Ecto neural progenitor cell (in vitro differentiated cells): ENCODE results near the gene TCEAL4.

Experiments
- DNase-seq: peaks from one replicate; pipeline ENCODE4 v3.0.0-alpha.2; 2018; ENCODE audit warnings: low spot score

TCEAL4 gene

GRCh38 chrX:103585411-103586313, at the start of gene TCEAL4:
TCEAL4 (plus strand) TSS chrX:103585515; CDS start chrX:103586676, 1,161 bp downstream.
- peak; percentile 78 for DNase-seq

- no peak for DNase-seq
These were observed 49.2 kb upstream of the TCEAL4 start for GRCh38 chrX:103536071-103536470.

DNA sequence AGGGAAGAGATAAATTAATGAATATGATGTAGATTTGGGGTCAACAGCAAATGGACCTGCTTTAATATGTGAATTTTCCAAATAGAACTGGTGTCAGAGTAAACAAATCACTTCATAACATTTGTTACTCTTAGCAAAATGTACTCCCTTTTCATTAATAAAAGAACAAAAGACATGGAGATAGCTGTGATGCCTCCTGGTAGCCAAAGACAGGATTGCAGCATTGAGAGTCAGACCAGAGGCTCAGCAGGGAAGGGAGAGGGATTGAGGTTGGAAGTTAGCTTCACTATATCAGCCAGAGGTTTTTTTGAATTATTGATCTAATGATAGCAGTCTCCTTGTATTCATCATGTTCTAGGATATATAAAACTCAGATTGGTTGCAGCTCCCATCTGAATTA, 48.6 kb upstream of the TCEAL4 start:
- DNase-seq = no peak

DNA sequence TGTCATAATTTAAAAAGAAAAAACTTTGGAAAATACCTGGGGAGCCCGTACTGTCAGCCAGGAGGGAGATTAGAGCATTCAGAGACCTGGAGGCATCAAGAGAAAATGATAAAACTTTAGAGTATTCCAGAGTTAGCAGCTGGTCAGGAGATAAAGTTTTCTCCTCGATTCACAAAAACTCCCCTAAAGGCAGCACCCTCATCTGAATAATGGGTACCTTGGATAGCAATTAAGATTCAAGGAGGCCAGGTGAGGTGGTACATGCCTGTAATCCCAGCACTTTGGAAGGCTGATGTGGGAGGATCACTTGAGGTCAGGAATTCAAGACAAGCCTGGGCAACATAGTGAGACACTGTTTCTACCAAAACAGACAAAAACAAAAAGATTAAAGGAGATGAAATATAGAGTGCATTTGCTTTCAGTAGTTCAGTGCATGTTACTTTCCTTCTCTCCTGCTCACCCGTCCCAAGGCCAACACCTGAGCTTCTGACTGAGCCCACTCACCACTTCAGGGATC, 47.4 kb upstream of the TCEAL4 start:
- DNase-seq = no peak

DNA sequence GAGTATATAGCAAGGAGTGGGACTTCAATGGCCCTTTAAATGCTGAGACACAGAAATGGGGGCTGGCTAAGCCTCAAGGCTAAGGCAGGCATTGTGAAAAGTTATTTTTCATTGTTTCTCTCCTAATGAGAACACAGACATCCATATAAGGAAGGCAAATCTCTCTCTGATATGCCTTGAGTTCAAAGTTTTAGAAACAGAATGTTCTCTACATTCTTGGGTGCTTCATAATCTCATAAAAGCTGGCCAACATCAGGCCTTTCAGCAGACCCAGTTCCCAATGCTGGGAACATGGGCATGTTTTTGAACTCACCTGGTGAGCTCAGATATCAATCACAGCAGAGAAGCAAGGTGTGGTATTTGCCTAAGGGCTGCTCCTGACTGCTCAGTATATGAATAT, 46.6 kb upstream of the TCEAL4 start:
- DNase-seq = no peak

DNA sequence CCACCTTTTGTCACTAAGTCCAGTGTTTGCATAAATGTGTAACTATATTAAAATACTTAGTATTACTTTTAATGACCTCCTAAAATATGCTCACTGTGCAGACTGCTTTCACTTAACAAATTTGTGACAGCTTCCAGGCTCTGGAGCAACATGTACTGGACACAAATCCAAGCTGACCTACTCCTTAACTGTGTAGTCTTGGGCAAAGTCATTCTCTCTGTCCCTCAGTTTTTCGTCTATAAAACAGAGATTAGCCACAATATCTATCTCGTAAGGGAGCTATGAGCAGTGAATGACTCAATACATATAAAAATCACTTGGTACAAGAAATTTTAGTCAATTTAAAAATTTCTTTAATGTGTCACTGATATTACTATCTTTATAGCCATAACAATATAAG, 45.6 kb upstream of the TCEAL4 start:
- no peak for DNase-seq

DNA sequence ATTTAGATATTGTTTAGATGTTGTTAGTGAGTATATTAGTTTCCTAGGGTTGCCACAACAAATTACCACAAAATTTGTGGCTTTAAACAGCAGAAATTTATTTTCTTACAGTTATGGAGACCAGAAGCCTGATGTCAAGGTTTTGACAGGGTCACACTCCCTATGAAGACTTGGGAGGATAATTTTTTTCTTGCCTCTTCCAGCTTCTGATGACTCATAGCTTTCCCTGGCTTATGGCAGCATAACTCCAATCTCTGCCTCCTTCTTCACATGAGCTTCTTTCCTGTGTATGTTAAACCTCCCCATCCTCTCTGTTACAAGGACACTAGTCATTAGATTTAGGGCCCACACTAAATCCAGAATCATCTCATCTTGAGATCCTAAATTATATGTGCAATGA, 45.2 kb upstream of the TCEAL4 start:
- no peak for DNase-seq

DNA sequence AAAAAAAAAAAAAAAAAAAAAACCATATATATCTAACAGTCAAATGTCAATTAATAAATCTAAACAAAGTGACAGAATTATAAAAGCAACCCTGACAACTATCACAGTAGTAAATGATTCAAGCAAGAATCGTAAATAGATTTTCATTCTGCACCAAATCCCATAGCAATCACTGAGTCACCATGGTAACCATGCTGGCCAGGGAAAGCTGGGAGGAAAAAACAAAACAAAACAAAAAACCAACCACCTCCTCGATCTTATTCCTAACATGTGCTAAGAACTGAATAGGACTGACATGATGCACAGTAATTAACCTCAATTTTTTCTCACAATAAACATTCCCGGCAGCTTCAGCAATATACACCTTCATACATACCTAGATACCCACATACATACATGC, 35.4 kb upstream of the TCEAL4 start:
- no peak for DNase-seq

GRCh38 chrX:103550415-103551051, 34.8 kb upstream of the TCEAL4 start:
- no peak for DNase-seq

DNA sequence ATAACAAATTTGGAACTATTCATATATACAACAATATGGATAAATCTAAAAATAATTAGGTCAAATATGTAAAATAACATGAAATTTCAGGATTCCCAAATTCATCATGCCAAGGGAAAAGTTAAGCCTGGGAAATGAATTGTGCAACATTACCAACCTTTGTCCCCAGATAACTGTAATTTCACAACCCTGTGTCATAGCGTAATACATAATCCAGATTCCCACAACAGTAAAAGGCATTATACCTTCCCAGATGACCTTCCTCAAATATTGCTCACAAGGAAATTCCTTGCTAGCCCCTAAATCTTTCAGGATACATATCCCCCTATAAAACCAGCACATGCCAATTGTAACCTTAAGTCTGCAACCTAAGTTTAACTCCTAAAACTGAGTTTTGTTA, 33.1 kb upstream of the TCEAL4 start:
- no peak for DNase-seq

DNA sequence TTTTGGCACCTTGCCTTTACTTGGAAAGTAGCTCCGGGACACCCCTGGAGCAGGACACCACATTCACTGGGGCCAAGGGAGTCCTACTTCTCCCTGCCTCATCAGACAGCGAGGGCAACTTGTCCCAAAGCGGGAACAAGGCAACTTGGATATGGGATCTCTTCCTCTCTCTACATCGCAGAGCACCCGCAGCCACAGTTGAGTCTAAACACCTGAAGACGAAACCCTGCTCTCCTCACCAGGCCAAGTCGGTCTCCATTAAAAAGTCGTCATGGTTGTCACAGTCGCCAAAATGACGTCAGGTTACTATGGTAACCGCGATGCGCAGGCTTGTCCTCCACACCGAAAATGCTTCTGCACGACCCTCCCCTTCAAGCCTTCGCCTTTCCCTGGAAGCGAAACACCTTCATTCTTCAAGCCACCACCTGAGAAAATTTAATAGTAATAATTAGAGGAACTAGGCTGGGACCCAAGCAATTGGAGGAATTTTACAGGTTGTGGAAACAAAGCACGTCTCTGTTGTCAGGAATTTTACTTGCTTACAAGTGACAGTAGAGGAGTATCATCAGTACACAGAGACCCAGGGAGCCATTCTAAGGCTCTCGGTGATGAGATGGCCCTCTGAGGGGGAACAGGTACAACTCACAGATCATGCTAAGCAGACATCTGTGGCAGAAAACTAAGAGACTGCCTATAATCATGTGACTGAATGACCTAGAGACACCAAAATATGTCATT, 30.5 kb upstream of the TCEAL4 start:
- peak; percentile 86 for DNase-seq

DNA sequence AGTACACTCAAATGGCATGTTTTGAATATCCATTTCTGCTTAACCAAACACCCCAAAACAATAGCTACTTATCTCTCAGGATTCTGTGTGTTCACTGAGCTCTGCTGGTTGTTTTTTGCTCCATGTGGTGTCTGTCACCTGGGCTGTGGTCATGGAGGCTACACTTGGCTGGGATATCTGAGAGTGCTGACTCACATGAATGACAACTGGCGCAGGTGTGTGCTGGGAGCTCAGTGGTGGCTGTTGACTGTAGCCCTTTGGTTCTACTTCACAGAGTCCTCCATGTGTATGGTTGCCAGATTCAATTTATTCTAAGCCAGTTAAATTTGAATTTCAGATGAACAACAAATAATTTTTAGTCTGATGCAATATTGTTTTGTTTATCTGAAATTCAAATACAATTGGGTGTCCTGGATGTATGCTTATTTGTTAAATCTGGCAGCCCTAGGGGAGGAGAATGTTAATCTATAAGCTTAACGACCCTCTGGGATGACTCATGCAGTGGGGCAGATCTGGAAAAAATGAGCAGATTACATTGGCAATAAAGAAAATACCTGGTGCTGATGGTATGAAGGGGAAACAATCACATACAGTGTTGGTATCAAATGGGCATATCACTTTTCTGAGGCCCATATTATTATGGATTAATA, 28.2 kb upstream of the TCEAL4 start:
- no peak for DNase-seq

DNA sequence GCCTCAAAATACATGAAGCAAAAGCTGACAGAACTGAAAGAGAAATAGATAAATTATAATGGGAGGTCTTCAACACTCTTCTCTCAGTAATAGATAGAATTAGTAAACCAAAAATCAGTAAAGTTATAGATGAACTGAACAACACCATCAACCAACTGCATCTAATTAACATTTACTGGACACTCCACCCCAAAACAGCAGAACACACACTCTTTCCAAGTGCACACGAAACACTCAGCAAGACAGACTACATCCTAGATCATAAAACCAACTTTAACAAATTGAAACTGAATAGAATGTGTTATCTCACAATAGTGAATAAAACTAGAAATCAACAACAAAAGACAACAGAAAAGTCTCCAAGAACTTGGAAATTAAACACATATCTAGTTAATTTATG, 25.1 kb upstream of the TCEAL4 start:
- no peak for DNase-seq

- no peak for DNase-seq
These were observed 22.5 kb upstream of the TCEAL4 start for GRCh38 chrX:103562801-103563200.

GRCh38 chrX:103565197-103565596, 20.1 kb upstream of the TCEAL4 start:
- DNase-seq = no peak

DNA sequence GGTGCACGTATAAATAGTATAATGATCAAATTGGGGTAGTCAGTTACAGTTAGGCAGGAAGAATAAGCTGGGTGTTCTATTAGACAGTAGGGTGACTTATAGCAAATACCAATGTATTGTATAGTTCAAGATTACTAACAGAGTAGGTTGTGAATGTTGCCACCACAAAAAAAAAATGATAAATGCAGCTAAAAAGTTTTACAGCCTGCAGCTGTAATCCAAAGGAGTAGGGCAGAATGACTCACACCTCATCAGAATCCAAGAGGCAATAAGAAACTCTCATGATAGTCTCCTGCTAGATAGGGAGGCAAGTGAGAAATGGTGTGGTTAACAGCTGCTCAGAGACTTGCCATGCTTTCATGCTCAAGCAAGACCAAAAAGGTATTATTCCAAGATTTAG, 19.6 kb upstream of the TCEAL4 start:
- no peak for DNase-seq

GRCh38 chrX:103571121-103571520, 14.2 kb upstream of the TCEAL4 start:
- DNase-seq = no peak

DNA sequence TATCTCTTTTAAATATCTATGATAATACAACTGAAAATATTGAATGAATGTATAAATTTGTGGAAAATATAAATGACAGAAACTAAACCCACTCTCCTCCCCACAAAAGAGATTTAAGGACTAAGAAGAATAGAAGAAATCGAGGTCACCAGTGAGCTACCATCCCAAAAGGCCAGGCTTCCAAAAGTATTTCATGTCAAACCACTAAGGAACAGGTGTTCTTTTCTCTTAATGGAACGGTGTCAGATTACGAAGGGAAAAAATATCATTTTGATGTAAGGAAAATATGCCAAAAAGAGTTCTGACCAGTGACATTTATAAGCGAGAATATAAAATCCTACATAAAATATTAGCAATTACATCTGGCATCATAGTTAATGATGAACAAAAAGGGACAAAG, 13.6 kb upstream of the TCEAL4 start:
- no peak for DNase-seq

- DNase-seq = no peak
These were observed 12.1 kb upstream of the TCEAL4 start for GRCh38 chrX:103573202-103573601.

GRCh38 chrX:103584596-103584995, 719 bp upstream of the TCEAL4 start:
- no peak for DNase-seq

DNA sequence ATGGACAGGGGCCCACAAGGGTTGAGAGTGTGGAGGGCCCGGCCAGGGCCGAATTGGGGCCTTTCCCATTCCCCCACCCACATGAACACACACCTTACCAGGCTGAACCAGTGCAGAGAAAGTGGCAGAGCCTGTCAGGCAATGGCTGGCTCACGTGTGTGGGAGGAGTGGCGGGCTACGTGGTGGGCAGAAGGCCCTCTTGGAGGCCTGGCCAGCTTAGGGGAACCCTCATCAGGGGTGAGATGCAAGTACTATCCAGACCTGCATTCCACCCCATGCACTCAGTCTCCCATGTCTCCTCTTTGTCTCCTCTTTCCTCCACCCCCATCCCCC, 965 bp downstream of the TCEAL4 start:
- no peak for DNase-seq

GRCh38 chrX:103586659-103587058, 1.3 kb downstream of the TCEAL4 start:
- no peak for DNase-seq
